Cerebellar nuclear complex (tissue), 1 donor: ENCODE measurements around the gene PRRX2.
"Not testable (repeated sequence)": the region's sequence is repeated elsewhere in the genome, so short reads cannot be mapped to it uniquely, and the experiment has no call there.

Experiments
- DNase-seq, 2 experiments: peaks; one replicate each; lab custom pipeline; 2025; lab: John Stamatoyannopoulos, UW

Gene PRRX2

GRCh38 chr9:129732946-129733631 lies 67.6 kb downstream of the PRRX2 start:
- no peak for DNase-seq

GRCh38 chr9:129733632-129733953 lies 68.1 kb downstream of the PRRX2 start:
- no peak for DNase-seq

GRCh38 chr9:129735546-129735945 lies 70.1 kb downstream of the PRRX2 start:
- DNase-seq, result no peak

- DNase-seq, result no peak
These were observed 70.9 kb downstream of the PRRX2 start for GRCh38 chr9:129736334-129736733.

GRCh38 chr9:129737479-129738274 lies 72.2 kb downstream of the PRRX2 start:
- no peak for DNase-seq

- no peak for DNase-seq
These were observed 74.0 kb downstream of the PRRX2 start for GRCh38 chr9:129739432-129739831.

GRCh38 chr9:129740174-129740573 lies 74.7 kb downstream of the PRRX2 start:
- DNase-seq, result no peak

GRCh38 chr9:129740666-129741464 lies 75.4 kb downstream of the PRRX2 start:
- DNase-seq, result no peak

GRCh38 chr9:129745200-129745599 lies 79.8 kb downstream of the PRRX2 start:
- DNase-seq, result no peak

- no peak for DNase-seq
These were observed 80.8 kb downstream of the PRRX2 start for GRCh38 chr9:129746092-129746777.

- no peak for DNase-seq
These were observed 82.8 kb downstream of the PRRX2 start for GRCh38 chr9:129748249-129748648.

GRCh38 chr9:129749052-129749451 lies 83.6 kb downstream of the PRRX2 start:
- DNase-seq, result not testable (repeated sequence)

- DNase-seq, result no peak
These were observed 84.1 kb downstream of the PRRX2 start for GRCh38 chr9:129749575-129749974.

GRCh38 chr9:129750013-129750638 lies 84.7 kb downstream of the PRRX2 start:
- DNase-seq, result no peak

- no peak for DNase-seq
These were observed 86.7 kb downstream of the PRRX2 start for GRCh38 chr9:129751841-129752801.

GRCh38 chr9:129752900-129753729 lies 87.7 kb downstream of the PRRX2 start, which contains the start of gene PTGES:
Gene PTGES (minus strand): TSS chr9:129753042. CDS start chr9:129753012, 30 bp downstream.
- no peak for DNase-seq

GRCh38 chr9:129755151-129755550 lies 89.7 kb downstream of the PRRX2 start:
- DNase-seq, result no peak

GRCh38 chr9:129756191-129756590 lies 90.7 kb downstream of the PRRX2 start:
- no peak for DNase-seq

GRCh38 chr9:129757045-129757444 lies 91.6 kb downstream of the PRRX2 start:
- DNase-seq, result no peak
